Skeletal muscle tissue (tissue), 4 donors: ENCODE results near the gene NTNG1. TPM values are rescaled to one million over a fixed set of nuclear protein-coding genes. Genes with fewer than 3 reads are reported as not detected.

Source experiments
- H3K27ac ChIP-seq: one replicate; pipeline ENCODE4 v1.7.0; 2013; ENCODE audit warnings: mild to moderate bottlenecking, low read depth, low read length, inconsistent platforms
- H3K27me3 ChIP-seq, 3 donors: one replicate each; pipeline ENCODE4 v1.7.0; 2013; ENCODE audit warnings: low read length in 3 of 3; ENCODE audit not compliant: control insufficient read depth in 3 of 3, insufficient read depth in 3 of 3
- H3K36me3 ChIP-seq, 3 donors: one replicate each; pipeline ENCODE4 v1.7.0; 2013; ENCODE audit warnings: low read length in 3 of 3; ENCODE audit not compliant: control insufficient read depth in 3 of 3, insufficient read depth in 3 of 3
- H3K4me1 ChIP-seq, 3 donors: one replicate each; pipeline ENCODE4 v1.7.0; 2013; ENCODE audit warnings: low read length in 3 of 3, mild to moderate bottlenecking in 3 of 3; ENCODE audit not compliant: control insufficient read depth in 3 of 3, insufficient read depth in 3 of 3
- H3K4me3 ChIP-seq, 3 donors: one replicate each; pipeline ENCODE4 v1.7.0; 2013; ENCODE audit warnings: low read length in 3 of 3
- H3K9ac ChIP-seq, 3 donors: one replicate each; pipeline ENCODE4 v1.7.0; 2013; ENCODE audit warnings: low read length in 3 of 3, mild to moderate bottlenecking in 3 of 3, moderate library complexity in 2 of 3, low read depth in 1 of 3
- H3K9me3 ChIP-seq, 3 donors: one replicate each; pipeline ENCODE4 v1.7.0; 2013; ENCODE audit warnings: low read length in 3 of 3; ENCODE audit not compliant: control insufficient read depth in 3 of 3
- total RNA-seq: library from RNA; depleted of rRNA; stranded (reverse); fragments of >200 nt; gene quantifications from one replicate; pipeline ENCODE4 v1.2.3, GENCODE V29; 2014
- donor health status: Osteomylitis.

The NTNG1 gene
- total RNA-seq, 1 donor from 2014 or later, result 8.4 TPM

DNA sequence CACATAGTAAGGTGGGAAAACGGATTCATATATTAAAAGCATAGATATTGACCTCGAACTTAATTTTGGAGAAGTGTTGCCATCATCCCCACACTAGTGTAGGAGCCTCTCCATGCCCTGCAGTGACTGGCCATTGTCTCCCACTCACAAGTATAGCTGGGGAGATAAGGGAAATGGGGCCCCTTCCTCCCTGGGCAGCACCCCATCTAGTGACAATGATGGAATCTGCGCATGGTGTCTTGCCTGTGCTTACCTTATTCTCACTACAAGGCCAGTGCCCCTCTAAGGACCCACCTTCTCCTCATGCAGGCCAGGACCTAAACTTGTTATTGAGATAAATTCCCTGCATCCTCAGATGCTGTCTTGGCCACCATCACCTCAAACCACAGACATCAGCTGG lies 374.9 kb downstream of the NTNG1 start:
- Histone ChIP-seq H3K27me3 (no peaks in the 10 kb centered on the region), H3K9me3 (no peaks in the 10 kb centered on the region), H3K9ac (no peak overlapping the region), H3K27ac (no peak overlapping the region), H3K36me3 (no peaks in the 10 kb centered on the region), H3K4me3 (no peak overlapping the region), H3K4me1 (no peaks in the 10 kb centered on the region)

DNA sequence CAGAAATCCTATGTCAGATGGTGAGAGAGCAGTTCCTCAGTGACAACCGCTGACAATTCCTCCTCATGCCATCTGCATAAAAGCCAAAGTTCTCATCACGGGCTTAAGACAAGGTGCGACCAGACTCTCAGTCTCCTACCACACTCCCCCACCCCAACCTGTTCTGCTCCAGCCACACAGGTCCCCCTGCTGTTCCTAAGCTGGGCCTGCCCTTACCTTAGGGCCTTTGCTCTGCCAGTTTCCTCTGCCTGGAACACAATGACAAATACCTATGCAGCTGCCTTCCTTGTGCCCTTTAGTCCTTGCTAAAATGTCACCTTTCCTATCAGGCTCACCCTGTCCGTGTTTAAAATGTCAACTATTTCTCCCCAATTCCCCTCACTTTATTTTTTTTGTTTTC lies 382.2 kb downstream of the NTNG1 start:
- Histone ChIP-seq H3K9me3 (no peaks in the 10 kb centered on the region), H3K36me3 (no peaks in the 10 kb centered on the region), H3K27me3 (no peaks in the 10 kb centered on the region), H3K4me3 (no peak overlapping the region), H3K4me1 (no peaks in the 10 kb centered on the region), H3K9ac (no peak overlapping the region), H3K27ac (no peak overlapping the region)

DNA sequence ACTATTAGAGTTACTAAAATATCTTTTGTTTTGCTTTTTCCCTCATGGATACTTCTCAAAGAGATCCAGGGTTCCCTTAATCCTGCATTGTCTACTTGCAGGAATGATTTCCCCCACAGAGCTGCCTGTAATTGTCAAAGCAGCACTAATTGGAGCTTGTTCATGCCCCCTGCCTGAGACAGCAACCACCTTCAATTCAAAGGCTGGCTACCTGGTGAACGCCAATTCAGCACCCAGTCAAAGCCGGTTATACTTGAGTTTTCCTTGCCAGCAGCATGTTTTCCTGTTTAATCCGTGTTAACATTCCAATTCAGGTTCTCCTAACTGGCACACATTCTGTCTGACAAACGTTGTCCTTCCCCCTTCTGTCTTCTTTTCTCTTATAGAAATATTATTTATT lies 382.9 kb downstream of the NTNG1 start:
- Histone ChIP-seq H3K9me3 (no peaks in the 10 kb centered on the region), H3K4me3 (no peak overlapping the region), H3K9ac (no peak overlapping the region), H3K4me1 (no peaks in the 10 kb centered on the region), H3K27me3 (peaks cover 0 to under 1% (median 0%) of the 10 kb centered on the region in 3 donors), H3K36me3 (no peaks in the 10 kb centered on the region), H3K27ac (no peak overlapping the region)

DNA sequence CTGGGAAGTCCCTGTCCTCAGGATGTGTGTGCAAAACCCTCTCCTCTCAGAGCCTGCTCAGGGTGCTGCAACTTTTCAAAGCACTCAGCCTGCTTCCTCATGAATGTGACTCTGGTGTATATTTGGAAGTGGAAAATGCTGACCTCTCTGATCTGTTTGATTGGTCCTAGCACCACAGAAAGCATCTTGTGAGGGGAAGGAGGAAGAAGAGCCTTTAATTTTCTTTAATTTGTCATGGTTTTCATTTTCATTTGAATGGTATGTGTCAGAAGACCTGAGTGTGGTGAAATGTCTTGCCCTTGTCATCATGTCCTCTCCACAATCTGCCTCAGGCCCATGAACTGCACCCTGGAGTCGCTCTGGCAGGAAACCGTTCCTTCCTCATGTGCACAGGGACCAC lies 383.5 kb downstream of the NTNG1 start:
- Histone ChIP-seq H3K4me1 (no peaks in the 10 kb centered on the region), H3K27me3 (peaks cover 0 to 2% (median 0%) of the 10 kb centered on the region in 3 donors), H3K27ac (no peak overlapping the region), H3K9ac (no peak overlapping the region), H3K36me3 (no peaks in the 10 kb centered on the region), H3K9me3 (no peaks in the 10 kb centered on the region), H3K4me3 (no peak overlapping the region)

DNA sequence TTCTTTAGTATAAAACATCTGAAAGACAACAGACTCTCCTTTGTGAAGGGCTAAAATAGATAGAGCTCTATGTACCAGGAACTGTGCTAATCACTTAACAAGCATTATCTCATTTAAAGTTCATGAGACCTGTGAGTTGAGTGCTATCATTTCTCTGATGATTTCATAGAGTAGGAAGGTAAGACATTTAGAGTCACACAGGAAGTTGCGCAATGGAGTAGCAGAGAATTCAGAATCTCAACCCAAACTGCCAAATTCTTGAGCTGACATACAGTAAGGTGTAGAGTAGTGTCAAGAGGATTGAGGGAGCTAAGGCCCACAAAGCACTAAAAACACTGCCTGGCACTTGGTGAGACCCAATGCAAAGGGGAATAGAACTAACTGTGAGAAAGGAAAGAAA lies 384.3 kb downstream of the NTNG1 start:
- Histone ChIP-seq H3K4me3 (no peak overlapping the region), H3K36me3 (no peaks in the 10 kb centered on the region), H3K4me1 (no peaks in the 10 kb centered on the region), H3K9me3 (no peaks in the 10 kb centered on the region), H3K27ac (no peak overlapping the region), H3K9ac (no peak overlapping the region), H3K27me3 (peaks cover 0 to 2% (median 0%) of the 10 kb centered on the region in 3 donors)

DNA sequence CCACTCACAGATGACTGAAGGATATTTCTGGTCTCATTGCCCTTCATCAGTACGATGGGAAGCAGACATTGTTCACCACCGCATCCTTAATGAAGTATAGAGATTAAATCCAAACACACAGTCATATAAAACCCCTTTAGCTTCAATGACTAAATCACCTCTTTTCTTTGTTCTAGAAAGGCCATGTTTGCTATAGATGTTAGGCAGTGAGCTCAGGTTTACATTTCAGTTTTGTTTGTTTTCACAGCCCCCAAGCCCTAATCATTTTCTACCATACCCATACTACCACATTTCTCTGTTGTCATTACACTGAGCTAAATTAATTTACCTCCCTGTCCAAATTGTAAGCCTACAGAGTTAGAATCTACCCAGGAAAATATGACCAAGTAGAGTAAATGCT lies 385.1 kb downstream of the NTNG1 start:
- no peaks in the 10 kb centered on the region for H3K4me1 ChIP-seq
- H3K27ac ChIP-seq, result no peak overlapping the region
- H3K9ac ChIP-seq, result no peak overlapping the region
- no peaks in the 10 kb centered on the region for H3K36me3 ChIP-seq
- no peak overlapping the region for H3K4me3 ChIP-seq
- H3K27me3 ChIP-seq, result peaks cover 0 to 2% (median 0%) of the 10 kb centered on the region in 3 donors
- H3K9me3 ChIP-seq, result no peaks in the 10 kb centered on the region

DNA sequence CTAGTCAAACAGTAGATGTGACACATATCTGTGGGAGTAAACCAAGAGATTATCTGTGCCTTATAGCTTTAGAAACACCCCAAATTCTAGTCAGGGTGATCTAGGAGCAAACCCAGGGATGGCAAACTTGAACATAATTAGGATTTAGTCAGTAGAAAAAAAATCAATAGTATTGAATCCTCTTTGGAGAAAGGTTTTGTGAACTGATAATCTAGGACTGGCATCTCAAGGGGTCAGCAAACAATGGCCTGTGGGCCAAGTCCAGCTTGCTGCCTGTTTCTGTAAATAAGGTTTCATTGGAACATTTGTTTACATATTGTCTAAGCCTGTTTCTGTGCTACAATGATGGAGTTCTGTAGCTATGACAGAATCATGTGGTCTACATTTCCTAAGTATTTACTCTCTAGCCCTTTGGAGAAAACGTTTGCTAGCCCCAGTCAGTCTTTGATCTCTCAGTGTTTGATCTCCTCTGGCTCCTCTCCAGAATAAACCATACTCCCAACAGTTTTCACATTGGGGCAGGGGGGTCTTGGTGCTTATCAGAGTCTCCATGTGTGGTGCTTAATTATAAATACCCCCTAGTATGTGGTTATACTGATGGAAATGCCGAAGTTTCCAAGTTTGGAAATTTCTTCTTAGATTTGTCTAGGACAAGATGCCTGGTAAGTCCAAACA lies 385.8 kb downstream of the NTNG1 start:
- Histone ChIP-seq H3K9ac (no peak overlapping the region), H3K36me3 (no peaks in the 10 kb centered on the region), H3K27ac (no peak overlapping the region), H3K27me3 (peaks cover 0 to 2% (median 0%) of the 10 kb centered on the region in 3 donors), H3K9me3 (no peaks in the 10 kb centered on the region), H3K4me3 (no peak overlapping the region), H3K4me1 (no peaks in the 10 kb centered on the region)

DNA sequence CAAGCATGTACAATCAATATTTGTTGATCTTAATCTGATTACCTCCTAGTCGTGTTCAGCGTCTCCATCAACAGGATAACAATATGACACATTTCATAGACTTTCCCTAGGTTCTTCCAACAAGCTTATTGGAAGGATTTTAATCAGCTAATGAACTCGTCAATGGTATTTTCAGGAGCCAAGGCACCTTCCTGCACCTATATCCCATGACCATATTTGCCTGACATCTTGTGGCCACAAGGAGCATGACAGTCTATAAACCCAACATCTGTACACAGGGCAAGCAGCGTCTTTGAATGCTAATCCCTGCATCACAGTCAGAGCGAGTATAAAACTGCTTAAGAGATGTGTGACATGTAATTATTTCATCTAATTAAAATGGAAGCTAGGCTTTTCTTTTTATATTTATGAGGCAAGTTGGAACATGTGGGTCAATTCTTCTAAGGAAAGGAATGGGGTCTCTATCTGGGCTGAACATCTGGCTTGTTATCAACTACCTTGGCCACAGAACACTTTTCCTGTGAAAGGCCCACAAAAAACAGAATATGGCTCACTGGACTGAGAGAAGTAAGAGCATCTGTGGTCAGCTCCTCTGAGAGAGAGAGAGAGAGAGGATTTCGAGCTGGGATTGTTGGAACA lies 388.8 kb downstream of the NTNG1 start:
- H3K27ac ChIP-seq, result no peak overlapping the region

DNA sequence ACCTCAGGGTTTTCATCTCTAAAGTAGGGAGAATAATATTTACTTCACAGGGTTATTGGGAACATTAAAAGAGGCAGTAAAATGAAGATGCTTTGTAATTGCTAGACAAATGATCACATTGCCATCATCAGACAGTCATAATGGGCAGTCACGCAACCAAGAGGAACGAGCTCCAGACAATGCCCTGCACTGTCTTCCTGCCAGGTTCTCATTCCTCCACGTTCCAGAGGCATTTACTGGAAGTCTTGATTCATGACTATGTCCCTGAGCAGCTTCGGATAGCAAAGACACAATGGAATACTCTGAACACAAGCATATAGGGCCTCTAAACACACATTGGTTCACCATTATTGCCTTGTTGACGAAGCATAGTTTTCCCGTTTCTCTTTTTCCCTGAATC lies 389.7 kb downstream of the NTNG1 start:
- Histone ChIP-seq H3K4me3 (no peak overlapping the region), H3K36me3 (no peaks in the 10 kb centered on the region), H3K27ac (no peak overlapping the region), H3K9ac (no peak overlapping the region), H3K9me3 (no peaks in the 10 kb centered on the region), H3K27me3 (peaks cover 0 to 2% (median 0%) of the 10 kb centered on the region in 3 donors), H3K4me1 (no peaks in the 10 kb centered on the region)

More for the DNA sequence above, 388.8 kb downstream of the NTNG1 start:
- Histone ChIP-seq H3K36me3 (no peaks in the 10 kb centered on the region), H3K9me3 (no peaks in the 10 kb centered on the region), H3K9ac (no peak overlapping the region), H3K4me1 (no peaks in the 10 kb centered on the region), H3K27me3 (peaks cover 0 to 2% (median 0%) of the 10 kb centered on the region in 3 donors), H3K4me3 (no peak overlapping the region)

DNA sequence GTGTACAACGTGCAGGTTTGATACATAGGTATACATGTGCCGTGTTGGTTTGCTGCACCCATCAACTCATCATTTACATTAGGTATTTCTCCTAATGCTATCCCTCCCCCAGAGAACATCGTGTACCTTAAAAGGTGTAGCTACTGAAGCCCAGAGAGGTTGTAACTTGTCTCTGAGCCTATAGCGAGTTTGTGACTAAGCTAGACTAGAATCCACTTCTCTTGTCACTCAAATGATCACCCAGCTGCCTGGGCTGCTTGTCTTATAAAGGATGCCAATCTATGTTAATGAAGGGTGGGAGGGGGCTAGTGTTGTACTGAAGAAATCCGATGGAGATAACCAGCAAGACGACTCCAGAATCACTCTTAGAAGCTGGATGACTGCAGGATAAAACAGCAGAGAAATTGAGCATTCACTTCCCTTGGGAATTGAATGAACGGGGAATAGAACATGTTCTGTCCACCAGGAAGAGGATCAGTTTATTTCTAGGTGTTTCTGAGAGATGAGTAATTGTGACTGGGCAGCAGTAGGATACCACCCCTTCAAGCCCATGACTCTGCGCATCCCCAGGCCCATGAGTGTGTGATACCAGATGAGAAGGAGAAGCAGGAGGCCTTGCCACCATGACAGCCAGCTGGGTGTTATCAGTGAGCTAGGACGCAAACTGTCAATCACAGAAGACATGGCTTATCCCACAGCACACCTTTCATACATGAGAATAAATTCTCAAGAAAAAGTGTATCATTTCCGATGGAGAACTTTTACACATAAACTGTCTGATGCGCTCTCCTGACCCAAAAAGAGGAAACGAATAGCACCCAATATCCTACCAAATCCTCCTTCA lies 390.4 kb downstream of the NTNG1 start:
- no peak overlapping the region for H3K27ac ChIP-seq
- H3K36me3 ChIP-seq, result no peaks in the 10 kb centered on the region
- H3K9me3 ChIP-seq, result no peaks in the 10 kb centered on the region
- peaks cover 0 to 2% (median 0%) of the 10 kb centered on the region in 3 donors for H3K27me3 ChIP-seq
- no peaks in the 10 kb centered on the region for H3K4me1 ChIP-seq
- H3K4me3 ChIP-seq, result no peak overlapping the region
- no peak overlapping the region for H3K9ac ChIP-seq
